Neural crest cell (in vitro differentiated cells): Measurements from ENCODE around the gene ETV6. TPM values are rescaled to one million over a fixed set of nuclear protein-coding genes. Genes with fewer than 3 reads are reported as not detected.

Experiments
- DNase-seq: peaks from one replicate; pipeline ENCODE4 v3.0.0; 2021; ENCODE audit warnings: low read depth, mixed read lengths, low spot score
- H3K27ac Mint-ChIP-seq: one replicate; pipeline ENCODE4 v1.8.0; 2021; ENCODE audit warnings: mild to moderate bottlenecking, mixed read lengths; ENCODE audit not compliant: unreplicated experiment
- H3K27me3 Mint-ChIP-seq: 2 replicates; pipeline ENCODE4 v1.8.0; 2021; ENCODE audit warnings: low read depth, mild to moderate bottlenecking, mixed read lengths
- H3K36me3 Mint-ChIP-seq: 2 replicates; pipeline ENCODE4 v1.8.0; 2021; ENCODE audit warnings: low read depth, mild to moderate bottlenecking, mixed read lengths
- H3K4me1 Mint-ChIP-seq: 2 replicates; pipeline ENCODE4 v1.8.0; 2021; ENCODE audit warnings: mixed read lengths
- H3K4me3 Mint-ChIP-seq: one replicate; pipeline ENCODE4 v1.8.0; 2021; ENCODE audit warnings: mild to moderate bottlenecking, mixed read lengths
- H3K9me3 Mint-ChIP-seq: 2 replicates; pipeline ENCODE4 v1.8.0; 2021; ENCODE audit warnings: mixed read lengths
- total RNA-seq: library from RNA; stranded (reverse); gene quantifications from 2 replicates; pipeline ENCODE4 v1.2.1, GENCODE V29; 2021
- TF ChIP-seq, protein P1 (sequence below): fragments of 200-600 bp; sonication (generic); conservative IDR thresholded peaks from 2 replicates; pipeline ENCODE4 v1.5.0; 2021; ENCODE audit warnings: antibody characterized with exemption, mild to moderate bottlenecking

The ETV6 gene
- total RNA-seq, 1 donor from 2014 or later, result 18.7 TPM

DNA sequence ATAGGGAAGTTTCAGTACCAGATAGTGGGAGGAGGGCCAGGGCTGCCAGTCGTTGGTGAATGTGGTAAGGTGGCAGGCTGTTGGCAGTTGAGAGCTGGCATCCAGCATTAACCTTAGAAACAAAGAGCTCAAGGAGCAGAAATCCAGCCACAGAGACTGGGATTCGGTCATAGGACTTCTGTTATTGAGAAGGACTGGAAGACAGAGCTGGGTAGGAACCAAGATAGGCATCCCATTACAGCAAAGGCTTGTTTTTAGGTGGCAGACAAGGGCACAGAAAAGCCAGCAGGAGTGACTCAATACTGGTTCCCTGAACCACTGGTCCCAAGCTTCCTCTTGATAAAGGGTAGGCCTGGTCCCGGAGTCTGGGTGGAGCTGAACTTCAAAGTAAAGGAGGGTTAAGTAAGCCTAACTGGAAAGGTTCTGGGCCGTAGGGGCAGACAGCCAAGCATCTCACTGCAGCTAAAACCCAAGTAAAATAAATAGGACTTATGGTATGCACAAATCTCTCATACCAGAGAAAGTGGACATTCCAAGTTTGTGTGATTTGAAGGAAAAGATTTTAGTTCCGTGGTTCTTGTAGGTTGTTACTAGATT, 147.9 kb downstream of the ETV6 start:
- Mint-ChIP-seq H3K4me1 (peaks cover 29% of the 10 kb centered on the region), H3K4me3 (no peak overlapping the region), H3K9me3 (no peaks in the 10 kb centered on the region), H3K36me3 (no peaks in the 10 kb centered on the region), H3K27ac (peak overlapping the region; percentile 58), H3K27me3 (no peaks in the 10 kb centered on the region)
- TF ChIP-seq, protein P1, sequence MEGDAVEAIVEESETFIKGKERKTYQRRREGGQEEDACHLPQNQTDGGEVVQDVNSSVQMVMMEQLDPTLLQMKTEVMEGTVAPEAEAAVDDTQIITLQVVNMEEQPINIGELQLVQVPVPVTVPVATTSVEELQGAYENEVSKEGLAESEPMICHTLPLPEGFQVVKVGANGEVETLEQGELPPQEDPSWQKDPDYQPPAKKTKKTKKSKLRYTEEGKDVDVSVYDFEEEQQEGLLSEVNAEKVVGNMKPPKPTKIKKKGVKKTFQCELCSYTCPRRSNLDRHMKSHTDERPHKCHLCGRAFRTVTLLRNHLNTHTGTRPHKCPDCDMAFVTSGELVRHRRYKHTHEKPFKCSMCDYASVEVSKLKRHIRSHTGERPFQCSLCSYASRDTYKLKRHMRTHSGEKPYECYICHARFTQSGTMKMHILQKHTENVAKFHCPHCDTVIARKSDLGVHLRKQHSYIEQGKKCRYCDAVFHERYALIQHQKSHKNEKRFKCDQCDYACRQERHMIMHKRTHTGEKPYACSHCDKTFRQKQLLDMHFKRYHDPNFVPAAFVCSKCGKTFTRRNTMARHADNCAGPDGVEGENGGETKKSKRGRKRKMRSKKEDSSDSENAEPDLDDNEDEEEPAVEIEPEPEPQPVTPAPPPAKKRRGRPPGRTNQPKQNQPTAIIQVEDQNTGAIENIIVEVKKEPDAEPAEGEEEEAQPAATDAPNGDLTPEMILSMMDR, result no peak
- DNase-seq, result no peak

GRCh38 chr12:11798006-11798708, 148.7 kb downstream of the ETV6 start:
- Mint-ChIP-seq H3K4me3 (no peak overlapping the region), H3K27ac (no peak overlapping the region), H3K27me3 (no peaks in the 10 kb centered on the region), H3K4me1 (peaks cover 28% of the 10 kb centered on the region), H3K36me3 (no peaks in the 10 kb centered on the region), H3K9me3 (no peaks in the 10 kb centered on the region)
- no peak for DNase-seq
- TF ChIP-seq, protein P1, result no peak

- H3K4me3 Mint-ChIP-seq, result no peak overlapping the region
- no peaks in the 10 kb centered on the region for H3K27me3 Mint-ChIP-seq
- H3K9me3 Mint-ChIP-seq, result no peaks in the 10 kb centered on the region
- H3K36me3 Mint-ChIP-seq, result no peaks in the 10 kb centered on the region
- H3K4me1 Mint-ChIP-seq, result peaks cover 20% of the 10 kb centered on the region
- no peak overlapping the region for H3K27ac Mint-ChIP-seq
- TF ChIP-seq, protein P1, result no peak
- no peak for DNase-seq
These were observed 149.5 kb downstream of the ETV6 start for GRCh38 chr12:11798856-11799501.

DNA sequence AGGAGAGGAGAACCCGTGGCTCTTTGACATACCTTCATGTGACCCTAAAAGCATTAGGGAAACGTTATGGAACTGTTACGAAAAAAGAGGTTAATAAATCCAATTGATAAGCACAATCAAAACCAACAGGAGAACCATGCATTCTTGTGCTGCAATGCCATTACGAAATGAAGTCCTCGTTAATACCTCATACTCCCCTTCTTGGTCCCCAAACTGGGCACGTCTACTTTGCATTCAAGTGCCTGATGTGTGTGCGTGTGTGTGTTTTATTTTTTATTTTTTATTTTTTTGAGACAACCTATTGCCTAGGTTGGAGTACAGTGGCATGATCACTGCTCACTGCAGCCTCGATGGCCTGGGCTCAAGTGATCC, 150.0 kb downstream of the ETV6 start:
- peaks cover 2% of the 10 kb centered on the region for H3K36me3 Mint-ChIP-seq
- no peak overlapping the region for H3K27ac Mint-ChIP-seq
- TF ChIP-seq, protein P1, result no peak
- DNase-seq, result no peak
- H3K4me3 Mint-ChIP-seq, result no peak overlapping the region
- no peaks in the 10 kb centered on the region for H3K27me3 Mint-ChIP-seq
- no peaks in the 10 kb centered on the region for H3K9me3 Mint-ChIP-seq
- H3K4me1 Mint-ChIP-seq, result peaks cover 15% of the 10 kb centered on the region

- TF ChIP-seq, protein P1, result no peak
- H3K9me3 Mint-ChIP-seq, result no peaks in the 10 kb centered on the region
- DNase-seq, result no peak
- H3K27me3 Mint-ChIP-seq, result no peaks in the 10 kb centered on the region
- no peak overlapping the region for H3K27ac Mint-ChIP-seq
- H3K36me3 Mint-ChIP-seq, result peaks cover 8% of the 10 kb centered on the region
- no peak overlapping the region for H3K4me3 Mint-ChIP-seq
- H3K4me1 Mint-ChIP-seq, result peaks cover 4% of the 10 kb centered on the region
These were observed 152.2 kb downstream of the ETV6 start for GRCh38 chr12:11801643-11802042.
